GM21367 (cell line): ENCODE data around the gene LRRC10B.

Experiments
- ATAC-seq: cut with Tn5 transposase; IDR thresholded peaks from one replicate; pipeline ENCODE4 v1.9.1; 2021; ENCODE audit not compliant: unreplicated experiment

The LRRC10B gene

GRCh38 chr11:61528114-61528513, 19.6 kb downstream of the LRRC10B start:
- no peak for ATAC-seq

GRCh38 chr11:61529537-61530225, 21.1 kb downstream of the LRRC10B start:
- no peak for ATAC-seq

- ATAC-seq: no peak
Measured at GRCh38 chr11:61531044-61531443, 22.5 kb downstream of the LRRC10B start.

GRCh38 chr11:61532134-61533038, 23.8 kb downstream of the LRRC10B start:
- no peak for ATAC-seq

- no peak for ATAC-seq
Measured at GRCh38 chr11:61533039-61533375, 24.5 kb downstream of the LRRC10B start.

- ATAC-seq: no peak
Measured at GRCh38 chr11:61533401-61533800, 24.9 kb downstream of the LRRC10B start.

GRCh38 chr11:61534025-61534932, 25.7 kb downstream of the LRRC10B start:
- no peak for ATAC-seq

- no peak for ATAC-seq
Measured at GRCh38 chr11:61534933-61535839, 26.6 kb downstream of the LRRC10B start.

- no peak for ATAC-seq
Measured at GRCh38 chr11:61535998-61536675, 27.6 kb downstream of the LRRC10B start.

GRCh38 chr11:61536676-61537270, 28.2 kb downstream of the LRRC10B start:
- ATAC-seq: no peak

GRCh38 chr11:61537326-61537725, 28.8 kb downstream of the LRRC10B start:
- ATAC-seq: no peak

GRCh38 chr11:61538636-61538961, 30.1 kb downstream of the LRRC10B start:
- no peak for ATAC-seq

- no peak for ATAC-seq
Measured at GRCh38 chr11:61539006-61539405, 30.5 kb downstream of the LRRC10B start.

GRCh38 chr11:61539831-61540357, 31.3 kb downstream of the LRRC10B start:
- no peak for ATAC-seq

GRCh38 chr11:61540528-61540927, 32.0 kb downstream of the LRRC10B start:
- ATAC-seq: no peak

- ATAC-seq: no peak
Measured at GRCh38 chr11:61541598-61541997, 33.0 kb downstream of the LRRC10B start.

- ATAC-seq: no peak
Measured at GRCh38 chr11:61542024-61542461, 33.5 kb downstream of the LRRC10B start.

GRCh38 chr11:61542705-61543104, 34.2 kb downstream of the LRRC10B start:
- ATAC-seq: no peak
